SH-SY5Y (cell line): Measurements from ENCODE around the gene CDC37L1.

Experiments
- GATA2 ChIP-seq: IDR thresholded peaks from 2 replicates; pipeline ENCODE4 v1.6.1; 2011; ENCODE audit warnings: mild to moderate bottlenecking, low read depth, low read length
- GATA3 ChIP-seq: IDR thresholded peaks from 2 replicates; pipeline ENCODE4 v1.6.1; 2011; ENCODE audit warnings: low read depth, mild to moderate bottlenecking, low read length, moderate library complexity

GRCh38 chr9:4704129-4704528 is 24.8 kb downstream of the CDC37L1 start:
- no peak for TF ChIP-seq GATA2
- no peak for TF ChIP-seq GATA3
